Measurements from ENCODE around the gene LIN52. TPM values are rescaled to one million over a fixed set of nuclear protein-coding genes. Genes with fewer than 3 reads are reported as not detected.

The LIN52 gene
- total and polyA plus RNA-seq, 4 donors, result 7.1 to 13.7 (median 8.2) TPM

DNA sequence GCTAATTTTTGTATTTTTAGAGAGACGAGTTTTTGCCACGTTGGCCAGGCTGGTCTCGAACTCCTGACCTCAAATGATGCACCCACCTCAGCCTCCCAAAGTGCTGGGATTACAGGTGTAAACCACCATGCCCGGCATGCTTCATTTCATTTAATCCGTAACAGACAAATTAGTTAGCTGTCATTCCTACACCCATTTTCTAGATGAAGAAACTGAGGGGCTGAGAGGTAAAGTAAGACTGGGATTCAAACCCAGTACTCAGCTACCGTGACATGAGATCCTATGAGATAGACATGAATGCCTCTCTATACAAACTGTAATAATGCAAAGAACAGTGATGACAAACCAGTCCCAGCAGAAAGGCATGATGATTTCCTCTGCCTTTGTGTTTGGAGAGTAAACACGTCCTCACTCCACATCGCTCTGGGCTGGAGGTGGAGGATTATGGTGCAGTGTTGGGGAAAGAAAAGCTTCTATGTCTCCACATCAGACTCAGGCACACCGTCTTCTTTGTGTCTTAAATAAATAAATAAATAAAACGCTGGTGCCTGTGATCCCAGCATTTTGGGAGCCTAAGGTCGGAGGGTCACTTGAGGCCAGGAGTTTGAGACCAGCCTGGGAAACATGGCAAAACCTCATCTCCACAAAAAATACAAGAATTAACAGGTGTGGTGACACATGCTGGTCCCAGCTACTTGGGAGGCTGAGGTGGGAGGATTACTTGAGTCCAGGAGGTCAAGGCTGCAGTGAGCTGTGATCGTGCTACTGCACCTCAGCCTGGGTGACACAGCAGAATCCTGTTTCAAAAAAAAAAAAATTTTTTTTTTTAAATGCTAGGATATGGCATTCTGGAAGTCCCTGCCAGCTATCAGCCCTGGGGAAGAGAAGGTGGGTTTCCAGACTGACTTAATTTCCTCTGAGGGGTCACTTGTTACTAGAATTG is 164.9 kb downstream of the LIN52 start:
- no peak overlapping the region for H3K27ac ChIP-seq (ENCODE audit: low read depth in 1 of 2, low read length in 1 of 2)
- H3K27me3 ChIP-seq (ENCODE audit: control insufficient read depth in 3 of 3, insufficient read depth in 3 of 3, low read length in 2 of 3), result peaks cover 0 to 33% (median 15%) of the 10 kb centered on the region in 3 donors
- H3K4me3 ChIP-seq, result no peak overlapping the region
- H3K36me3 ChIP-seq (ENCODE audit: control insufficient read depth in 4 of 4, insufficient read depth in 4 of 4, low read length in 4 of 4), result no peaks in the 10 kb centered on the region
- H3K9me3 ChIP-seq (ENCODE audit: control insufficient read depth in 4 of 4, insufficient read depth in 3 of 4, low read length in 3 of 4), result no peaks in the 10 kb centered on the region
- 75 to 76% methylated on average over 12 of the region's 12 CpGs for WGBS, 2 donors
- H3K9ac ChIP-seq (ENCODE audit: insufficient read depth in 1 of 2, low read length in 2 of 2), result no peak overlapping the region
- peaks cover 0 to 4% (median 0%) of the 10 kb centered on the region in 5 donors for H3K4me1 ChIP-seq (ENCODE audit: control insufficient read depth in 5 of 5, insufficient read depth in 5 of 5, low read length in 5 of 5)
- TF ChIP-seq, protein P1, sequence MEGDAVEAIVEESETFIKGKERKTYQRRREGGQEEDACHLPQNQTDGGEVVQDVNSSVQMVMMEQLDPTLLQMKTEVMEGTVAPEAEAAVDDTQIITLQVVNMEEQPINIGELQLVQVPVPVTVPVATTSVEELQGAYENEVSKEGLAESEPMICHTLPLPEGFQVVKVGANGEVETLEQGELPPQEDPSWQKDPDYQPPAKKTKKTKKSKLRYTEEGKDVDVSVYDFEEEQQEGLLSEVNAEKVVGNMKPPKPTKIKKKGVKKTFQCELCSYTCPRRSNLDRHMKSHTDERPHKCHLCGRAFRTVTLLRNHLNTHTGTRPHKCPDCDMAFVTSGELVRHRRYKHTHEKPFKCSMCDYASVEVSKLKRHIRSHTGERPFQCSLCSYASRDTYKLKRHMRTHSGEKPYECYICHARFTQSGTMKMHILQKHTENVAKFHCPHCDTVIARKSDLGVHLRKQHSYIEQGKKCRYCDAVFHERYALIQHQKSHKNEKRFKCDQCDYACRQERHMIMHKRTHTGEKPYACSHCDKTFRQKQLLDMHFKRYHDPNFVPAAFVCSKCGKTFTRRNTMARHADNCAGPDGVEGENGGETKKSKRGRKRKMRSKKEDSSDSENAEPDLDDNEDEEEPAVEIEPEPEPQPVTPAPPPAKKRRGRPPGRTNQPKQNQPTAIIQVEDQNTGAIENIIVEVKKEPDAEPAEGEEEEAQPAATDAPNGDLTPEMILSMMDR (IDR thresholded peaks at IDR 0.05; ENCODE audit: control extremely low read depth, extremely low read depth), result no peak
- DNase-seq (no peak), ATAC-seq (ENCODE audit: insufficient read depth, low FRiP score) (no peak)

Small RNA genes lying within 50 kb of the gene (small RNA-seq; reads per million reads assigned to genes)
- not detected for gene AC006349.1 (ENCODE audit: low replicate concordance)
- not detected for gene RN7SL530P (ENCODE audit: low replicate concordance)

Other genes starting within 250 kb of the LIN52 start
- 10 to 100 TPM; 10.3 to 13.9 TPM for gene PTGR2, start 233.1 kb upstream of the LIN52 start, total RNA-seq
- 1 to 10 TPM; 5.7 to 8.8 TPM for gene PTGR2, start 233.1 kb upstream of the LIN52 start, polyA plus RNA-seq
- 10 to 100 TPM; 39.2 to 76.1 TPM for gene ZNF410, start 198.1 kb upstream of the LIN52 start, total RNA-seq
- gene ZNF410, start 198.1 kb upstream of the LIN52 start, polyA plus RNA-seq, result 10 to 100 TPM; 31.5 to 31.6 TPM
- gene FAM161B, start 134.9 kb upstream of the LIN52 start, total RNA-seq, result 1 to 10 TPM; 4.6 to 9.7 TPM
- 1 to 10 TPM; 1.9 to 2.2 TPM for gene FAM161B, start 134.9 kb upstream of the LIN52 start, polyA plus RNA-seq
- 10 to 100 TPM; 22.5 to 23.4 TPM for gene COQ6, start 134.7 kb upstream of the LIN52 start, total RNA-seq
- gene COQ6, start 134.7 kb upstream of the LIN52 start, polyA plus RNA-seq, result 10 to 100 TPM; 17.6 to 20.4 TPM
- 10 to 100 TPM; 11.9 to 18.4 TPM for gene ENTPD5, start 65.7 kb upstream of the LIN52 start, total RNA-seq
- gene ENTPD5, start 65.7 kb upstream of the LIN52 start, polyA plus RNA-seq, result 1 to 10 TPM; 5.5 to 6.6 TPM
- gene BBOF1, start 65.6 kb upstream of the LIN52 start, total RNA-seq, result 10 to 100 TPM; 12.8 to 23.1 TPM
- gene BBOF1, start 65.6 kb upstream of the LIN52 start, polyA plus RNA-seq, result 1 to 10 TPM; 6.6 to 8.0 TPM
- 10 to 100 TPM; 29.3 to 43.3 TPM for gene ALDH6A1, start 503 bp upstream of the LIN52 start, total RNA-seq
- gene ALDH6A1, start 503 bp upstream of the LIN52 start, polyA plus RNA-seq, result 10 to 100 TPM in 1 of 2 donors, 1 to 10 TPM in 1; 8.7 to 13.0 TPM
- not detected for gene VSX2, start 154.5 kb downstream of the LIN52 start, total RNA-seq
- not detected for gene VSX2, start 154.5 kb downstream of the LIN52 start, polyA plus RNA-seq
- 10 to 100 TPM; 43.9 to 72.7 TPM for gene ABCD4, start 218.0 kb downstream of the LIN52 start, total RNA-seq
- gene ABCD4, start 218.0 kb downstream of the LIN52 start, polyA plus RNA-seq, result 10 to 100 TPM; 25.7 to 42.3 TPM